ENCODE data around the gene ZNF530. TPM values are rescaled to one million over a fixed set of nuclear protein-coding genes. Genes with fewer than 3 reads are reported as not detected.

Gene ZNF530
- total and polyA plus RNA-seq, 9 of the 15 experiments (the other 6 are each of a cell fraction or from before 2014, with no cell fraction given) = 0.28 to 5.9 (median 4.0) TPM

DNA sequence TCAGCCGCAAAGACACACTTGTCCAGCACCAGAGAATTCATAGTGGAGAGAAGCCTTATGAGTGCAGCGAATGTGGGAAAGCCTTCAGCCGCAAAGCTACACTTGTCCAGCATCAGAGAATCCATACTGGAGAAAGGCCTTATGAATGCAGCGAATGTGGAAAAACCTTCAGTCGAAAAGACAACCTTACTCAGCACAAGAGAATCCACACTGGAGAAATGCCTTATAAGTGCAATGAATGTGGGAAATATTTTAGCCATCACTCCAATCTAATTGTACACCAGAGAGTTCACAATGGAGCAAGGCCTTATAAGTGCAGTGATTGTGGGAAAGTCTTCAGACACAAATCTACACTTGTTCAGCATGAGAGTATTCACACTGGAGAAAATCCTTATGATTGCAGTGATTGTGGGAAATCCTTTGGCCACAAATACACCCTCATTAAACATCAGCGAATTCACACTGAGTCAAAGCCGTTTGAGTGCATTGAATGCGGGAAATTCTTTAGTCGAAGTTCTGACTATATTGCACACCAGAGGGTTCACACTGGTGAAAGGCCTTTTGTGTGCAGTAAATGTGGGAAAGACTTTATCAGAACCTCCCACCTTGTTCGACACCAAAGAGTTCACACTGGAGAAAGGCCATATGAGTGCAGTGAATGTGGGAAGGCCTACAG is 21.1 kb downstream of the ZNF530 start (continued):
- TF ChIP-seq ZNF766 (CRISPR knock-in tag; conservative IDR thresholded peaks at IDR 0.05) (no peak), XRCC3 (IDR thresholded peaks at IDR 0.05) (peak; percentile 97), PCBP1 (IDR thresholded peaks at IDR 0.05; ENCODE audit: low read depth, low read length, poor library complexity, severe bottlenecking) (no peak), CBX3 (IDR thresholded peaks at IDR 0.05; ENCODE audit: borderline replicate concordance in 1 of 2, low read length in 2 of 2) (peak in 1 of 2 experiments; percentile 94; a peak in 2 of 3 replicates), GABPB1 (CRISPR knock-in tag; IDR thresholded peaks at IDR 0.05) (no peak), ZNF316 (IDR thresholded peaks at IDR 0.05) (no peak), ZNF239 (CRISPR knock-in tag; IDR thresholded peaks at IDR 0.05) (peak; percentile 44; the same call in 1 of the 2 replicates)

DNA sequence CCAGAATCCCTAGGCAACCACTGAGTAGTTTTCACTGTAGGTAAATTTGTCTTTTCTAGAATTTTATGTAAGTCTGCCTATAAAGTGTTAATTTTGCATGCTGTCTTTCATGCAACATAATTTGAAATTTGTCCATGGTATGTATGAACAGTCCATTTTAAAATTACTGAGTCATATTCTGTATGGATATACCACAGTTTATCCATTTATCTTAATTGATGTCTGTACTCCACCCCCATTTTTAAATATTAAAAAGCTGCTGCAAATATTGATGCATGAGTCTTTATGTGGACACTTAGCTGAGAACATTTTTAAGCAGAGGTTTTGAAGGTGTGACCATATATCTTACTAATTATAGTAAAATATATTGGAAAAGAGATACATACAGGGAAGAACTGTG is 23.4 kb downstream of the ZNF530 start:
- no peak overlapping the region for H2AFZ ChIP-seq (ENCODE audit: low read depth, low read length)
- TF ChIP-seq JUN (IDR thresholded peaks at IDR 0.05; ENCODE audit: borderline replicate concordance, low read depth, low read length) = no peak
- TF ChIP-seq JUN (CRISPR knock-in tag; IDR thresholded peaks at IDR 0.05; ENCODE audit: borderline replicate concordance) = no peak
- TF ChIP-seq NCOA2 (IDR thresholded peaks at IDR 0.05; ENCODE audit: partially characterized antibody in 2 of 2) = no peak
- TF ChIP-seq ADNP (tag; IDR thresholded peaks at IDR 0.05) = no peak
- no peak for TF ChIP-seq ESRRB (CRISPR knock-in tag; IDR thresholded peaks at IDR 0.05; ENCODE audit: borderline replicate concordance)
- no peak for TF ChIP-seq CHCHD3 (CRISPR knock-in tag; IDR thresholded peaks at IDR 0.05)
- no peak for TF ChIP-seq CEBPB (tag; IDR thresholded peaks at IDR 0.05)
- no peak overlapping the region for H3K4me2 ChIP-seq (ENCODE audit: insufficient read depth, low read length)
- peaks cover 35% of the 10 kb centered on the region for H3K9me3 ChIP-seq (replicated peaks; ENCODE audit: control insufficient read depth, insufficient read depth, low read depth, low read length)
- no peaks in the 10 kb centered on the region for H3K9me1 ChIP-seq (ENCODE audit: control insufficient read depth, insufficient read depth, low read length)
- H3K4me3 ChIP-seq = no peak overlapping the region
- no peaks in the 10 kb centered on the region for H4K20me1 ChIP-seq (replicated peaks; ENCODE audit: control insufficient read depth, insufficient read depth, low read length)
- H3K27ac ChIP-seq (ENCODE audit: extremely low read depth, low read depth, low read length) = no peak overlapping the region
- intact Hi-C loops (cut with micrococcal nuclease) = no loop called here
- POLR2A ChIA-PET = no interaction called here
- H3K9ac ChIP-seq (ENCODE audit: insufficient read depth in 1 of 2, low read depth in 2 of 2, low read length in 2 of 2) = no peak overlapping the region
- no TSS peak for BruUV-seq (replicated peaks)
- ATAC-seq = no peak
- no peak for FAIRE-seq
- CTCF ChIA-PET (ENCODE audit: low intra/inter-chr PET ratio) = interaction anchor here (0.7 kb wide), 1 partner anchor 316 kb away, joined by 3 read pairs; no protein-coding TSS in a partner anchor
- no peaks in the 10 kb centered on the region for H3K27me3 ChIP-seq (ENCODE audit: control insufficient read depth in 2 of 2, insufficient read depth in 2 of 2, low read length in 2 of 2)
- peaks cover 6% of the 10 kb centered on the region; the same call in 1 of the 3 replicates for H3K79me2 ChIP-seq (ENCODE audit: control insufficient read depth, insufficient read depth, low read length)
- no peak for DNase-seq (ENCODE audit: extremely low read depth in 1 of 4, low spot score in 3 of 4)
- peaks cover 44% of the 10 kb centered on the region for H3K36me3 ChIP-seq (ENCODE audit: control insufficient read depth, insufficient read depth, low read length)
- H3K4me1 ChIP-seq (replicated peaks in 1 of 2; ENCODE audit: control insufficient read depth in 2 of 2, insufficient read depth in 2 of 2, low read length in 2 of 2) = no peaks in the 10 kb centered on the region
- in situ Hi-C loops (cut with MboI) = no loop called here

Data from K562 (cell line).